ENCODE data around the gene ZNF81. TPM values are rescaled to one million over a fixed set of nuclear protein-coding genes. Genes with fewer than 3 reads are reported as not detected.

Gene ZNF81
- total and polyA plus RNA-seq, 2 of the 13 experiments (the other 11 are each of a cell fraction or from before 2014, with no cell fraction given), result 1.4 to 3.2 TPM

GRCh38 chrX:47864300-47864699, 27.6 kb downstream of the ZNF81 start:
- in situ Hi-C loops (cut with HindIII; ENCODE audit: extremely low pct_ligation_motif_present, low pct_unique_long_range_greater_than_20kb), result loop anchor here (5.0 kb wide), 1 partner anchor 163 kb away; no protein-coding TSS in a partner anchor
- WGBS (ENCODE audit: low lambda C conversion rate), result 100% methylated on average over 2 of the region's 3 CpGs

More at GRCh38 chrX:47864300-47864699, 27.6 kb downstream of the ZNF81 start:
- Histone ChIP-seq H4K20me1 (ENCODE audit: insufficient read depth, low read length) (no peaks in the 10 kb centered on the region), H3K4me3 (replicated peaks in 1 of 3; ENCODE audit: insufficient read depth in 1 of 3, low read depth in 2 of 3, low read length in 3 of 3) (no peak overlapping the region), H3K27me3 (ENCODE audit: control insufficient read depth in 1 of 2, insufficient read depth in 2 of 2, low read length in 2 of 2) (no peaks in the 10 kb centered on the region), H3K4me2 (ENCODE audit: low read depth, low read length) (no peak overlapping the region), H3K4me1 (ENCODE audit: insufficient read depth, low read length) (peaks cover 24% of the 10 kb centered on the region), H3K79me2 (ENCODE audit: insufficient read depth, low read length) (no peaks in the 10 kb centered on the region), H3K27ac (ENCODE audit: extremely low read length, insufficient read depth, low read length) (no peak overlapping the region), H3K36me3 (replicated peaks in 1 of 2; ENCODE audit: control insufficient read depth in 1 of 2, insufficient read depth in 2 of 2, low read length in 2 of 2) (no peaks in the 10 kb centered on the region), H2AFZ (ENCODE audit: low read length) (no peak overlapping the region), H3K9me3 (ENCODE audit: low read length) (no peaks in the 10 kb centered on the region), H3K9ac (ENCODE audit: insufficient read depth, low read depth, low read length) (no peak overlapping the region)
- TF ChIP-seq ZNF792 (CRISPR knock-in tag; IDR thresholded peaks at IDR 0.05), result no peak
- TF ChIP-seq ARID5B (CRISPR knock-in tag; IDR thresholded peaks at IDR 0.05), result no peak
- no peak for TF ChIP-seq NFYC (CRISPR knock-in tag; IDR thresholded peaks at IDR 0.05)
- no peak for TF ChIP-seq RBM22 (optimal IDR thresholded peaks at IDR 0.05; ENCODE audit: low read length)
- TF ChIP-seq GZF1 (CRISPR knock-in tag; IDR thresholded peaks at IDR 0.05), result no peak
- TF ChIP-seq SETDB1 (CRISPR knock-in tag; IDR thresholded peaks at IDR 0.05; ENCODE audit: borderline replicate concordance), result no peak
- TF ChIP-seq ZNF703 (CRISPR knock-in tag; IDR thresholded peaks at IDR 0.05; ENCODE audit: borderline replicate concordance), result no peak
- TF ChIP-seq PHF20 (CRISPR knock-in tag; IDR thresholded peaks at IDR 0.05), result no peak
- no peak for TF ChIP-seq PBX2 (CRISPR knock-in tag; IDR thresholded peaks at IDR 0.05)
- TF ChIP-seq ZNF430 (CRISPR knock-in tag; IDR thresholded peaks at IDR 0.05), result no peak
- TF ChIP-seq ZBTB20 (CRISPR knock-in tag; IDR thresholded peaks at IDR 0.05; ENCODE audit: borderline replicate concordance, low read depth), result no peak
- TF ChIP-seq ZFYVE20 (CRISPR knock-in tag; IDR thresholded peaks at IDR 0.05; ENCODE audit: borderline replicate concordance, low read depth), result no peak
- no peak for TF ChIP-seq THAP7 (CRISPR knock-in tag; IDR thresholded peaks at IDR 0.05)
- no peak for TF ChIP-seq ZNF44 (CRISPR knock-in tag; IDR thresholded peaks at IDR 0.05)
- FAIRE-seq (no peak), DNase-seq (ENCODE audit: low spot score) (no peak), ATAC-seq (no peak)
- ChIA-PET CTCF (ENCODE audit: low intra/inter-chr PET ratio, low total read pairs) (no interaction called here), POLR2A (no interaction called here)
- BruUV-seq (replicated peaks), result no TSS peak
- intact Hi-C loops (cut with micrococcal nuclease; ENCODE audit: unreplicated experiment), result no loop called here
